Subcutaneous abdominal adipose tissue (tissue), 5 donors: ENCODE data around the gene CHCHD6.

ENCODE experiments used
- H3K27ac ChIP-seq: one replicate; pipeline ENCODE4 v1.7.0; 2013; ENCODE audit warnings: low read depth, mild to moderate bottlenecking, inconsistent platforms, low read length, moderate library complexity
- H3K27me3 ChIP-seq, 5 donors: one replicate each; pipeline ENCODE4 v1.7.0; 2013; ENCODE audit warnings: low read length in 5 of 5, inconsistent platforms in 1 of 5; ENCODE audit not compliant: control insufficient read depth in 5 of 5, insufficient read depth in 4 of 5
- H3K36me3 ChIP-seq, 5 donors: one replicate each; pipeline ENCODE4 v1.7.0; 2013; ENCODE audit warnings: low read length in 5 of 5; ENCODE audit not compliant: control insufficient read depth in 5 of 5, insufficient read depth in 5 of 5
- H3K4me1 ChIP-seq, 5 donors: one replicate each; pipeline ENCODE4 v1.7.0; 2013; ENCODE audit warnings: low read length in 5 of 5, mild to moderate bottlenecking in 3 of 5, moderate library complexity in 1 of 5; ENCODE audit not compliant: control insufficient read depth in 5 of 5, insufficient read depth in 5 of 5
- H3K4me3 ChIP-seq, 5 donors: one replicate each; pipeline ENCODE4 v1.7.0; 2013; ENCODE audit warnings: low read length in 5 of 5, low read depth in 1 of 5
- H3K9ac ChIP-seq, 5 donors: one replicate each; pipeline ENCODE4 v1.7.0; 2013; ENCODE audit warnings: low read length in 5 of 5, mild to moderate bottlenecking in 4 of 5, moderate library complexity in 3 of 5
- H3K9me3 ChIP-seq, 5 donors: one replicate each; pipeline ENCODE4 v1.7.0; 2013; ENCODE audit warnings: low read length in 5 of 5; ENCODE audit not compliant: control insufficient read depth in 5 of 5
- donor health status: healthy.
- donor health status: healthy.
- donor health status: healthy.
- donor health status: healthy.
- donor health status: healthy.

Gene CHCHD6

DNA sequence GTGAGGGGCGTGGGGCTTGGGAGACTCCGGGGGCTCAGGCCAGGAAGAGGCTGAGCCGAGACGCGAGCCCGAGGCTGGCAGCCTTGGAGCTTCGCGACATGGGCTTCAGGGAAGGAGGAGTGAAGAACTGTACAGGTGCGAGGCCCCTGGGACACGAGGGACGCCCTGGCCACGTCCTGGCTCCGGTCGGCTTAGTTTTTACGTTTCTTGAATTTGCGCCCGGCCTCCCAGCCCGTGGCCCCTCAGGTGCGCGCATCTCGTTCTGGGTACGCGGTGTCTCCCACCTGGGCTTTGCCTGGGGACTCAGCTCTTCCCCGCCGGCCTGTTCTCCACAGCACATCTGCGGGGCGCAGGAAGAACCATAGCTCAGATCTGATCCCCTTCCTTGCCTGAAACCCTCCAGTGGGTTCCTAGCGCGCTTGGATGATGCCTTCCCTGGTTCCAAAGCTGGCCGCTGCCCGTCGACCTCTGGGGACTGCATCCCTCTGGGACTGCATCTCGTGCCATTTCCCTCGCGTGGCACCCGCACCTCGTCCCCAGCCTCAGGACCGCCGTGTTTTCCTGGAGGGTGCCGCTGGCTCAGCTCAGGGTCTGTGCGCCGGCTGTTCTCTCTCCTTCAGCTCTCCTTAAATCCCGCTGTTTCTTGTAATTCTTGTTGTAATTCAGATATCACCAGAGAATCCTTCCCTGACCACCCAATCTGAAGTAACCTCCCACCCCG is 614 bp downstream of the CHCHD6 start:
- no peak overlapping the region for H3K27ac ChIP-seq
- peak overlapping the region; percentile 56 to 92 (median 74) for H3K9ac ChIP-seq

DNA sequence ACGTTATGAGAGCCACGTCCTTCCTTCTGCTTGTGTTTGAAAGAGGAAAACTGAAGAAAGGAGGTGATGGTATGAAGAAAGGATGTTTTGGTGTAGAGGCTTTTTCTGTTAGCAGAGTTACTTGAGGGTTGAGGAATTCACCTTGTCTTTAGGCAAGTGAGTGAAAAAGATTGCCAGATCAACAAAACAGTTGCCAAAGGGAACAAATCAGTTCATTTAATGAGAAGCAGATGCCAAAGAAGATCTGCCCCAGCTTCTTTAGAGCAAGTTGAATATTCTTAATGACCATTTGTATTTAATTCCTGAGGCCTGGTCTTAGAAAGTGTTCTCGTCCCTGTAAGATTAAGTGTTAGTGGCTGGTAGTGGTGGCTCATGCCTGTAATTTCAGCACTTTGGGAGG is 2.6 kb downstream of the CHCHD6 start:
- H3K36me3 ChIP-seq = no peaks in the 10 kb centered on the region
- no peak overlapping the region for H3K9ac ChIP-seq
- no peak overlapping the region for H3K4me3 ChIP-seq
- H3K9me3 ChIP-seq = no peaks in the 10 kb centered on the region
- H3K4me1 ChIP-seq = peaks cover 2 to 19% (median 17%) of the 10 kb centered on the region in 5 donors
- H3K27me3 ChIP-seq = no peaks in the 10 kb centered on the region
- H3K27ac ChIP-seq = no peak overlapping the region

More for the DNA sequence above, 614 bp downstream of the CHCHD6 start:
- Histone ChIP-seq H3K4me3 (peak overlapping the region; percentile 62 to 87 (median 84)), H3K9me3 (no peaks in the 10 kb centered on the region), H3K27me3 (peaks cover 0 to 6% (median 0%) of the 10 kb centered on the region in 5 donors), H3K4me1 (peaks cover 2 to 19% (median 17%) of the 10 kb centered on the region in 5 donors), H3K36me3 (no peaks in the 10 kb centered on the region)

DNA sequence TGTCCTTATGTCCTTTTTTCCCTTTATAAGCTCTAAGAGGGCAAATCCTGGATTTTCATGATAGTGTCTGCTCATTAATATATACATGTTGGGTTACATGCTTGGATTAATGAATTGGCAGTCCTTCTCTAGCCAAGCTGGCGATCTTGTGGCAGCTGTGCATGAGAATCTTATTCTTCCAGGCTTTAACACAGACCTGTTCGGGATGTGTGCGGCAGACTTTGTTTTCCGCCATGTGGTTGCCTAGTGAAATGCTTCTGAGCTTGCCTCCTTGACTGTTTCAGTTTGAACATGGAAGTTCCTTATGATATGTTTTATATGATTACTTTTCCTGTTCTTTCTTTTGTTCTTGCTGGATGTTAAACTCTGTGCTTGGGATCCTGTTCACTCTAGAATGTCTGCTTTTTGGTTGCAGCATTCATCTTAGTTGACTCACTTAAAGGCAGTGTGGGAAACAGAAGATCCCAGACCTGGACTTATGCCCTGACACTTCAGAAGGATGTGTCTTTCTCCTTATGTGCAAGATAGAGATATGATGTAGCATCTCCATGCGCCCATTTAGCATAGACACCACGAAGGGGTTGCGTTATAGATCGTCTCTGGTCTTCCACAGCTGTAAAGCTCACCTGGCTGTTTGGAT is 7.2 kb downstream of the CHCHD6 start:
- Histone ChIP-seq H3K27me3 (no peaks in the 10 kb centered on the region), H3K9ac (no peak overlapping the region), H3K27ac (no peak overlapping the region), H3K9me3 (no peaks in the 10 kb centered on the region), H3K4me3 (no peak overlapping the region), H3K36me3 (no peaks in the 10 kb centered on the region), H3K4me1 (no peaks in the 10 kb centered on the region)

- Histone ChIP-seq H3K9ac (no peak overlapping the region), H3K9me3 (no peaks in the 10 kb centered on the region), H3K36me3 (no peaks in the 10 kb centered on the region), H3K27ac (no peak overlapping the region), H3K4me3 (no peak overlapping the region), H3K4me1 (no peaks in the 10 kb centered on the region), H3K27me3 (no peaks in the 10 kb centered on the region)
Observed at GRCh38 chr3:126713199-126713598, 9.2 kb downstream of the CHCHD6 start.

- no peak overlapping the region for H3K9ac ChIP-seq
- no peak overlapping the region for H3K27ac ChIP-seq
- H3K27me3 ChIP-seq = no peaks in the 10 kb centered on the region
- no peak overlapping the region for H3K4me3 ChIP-seq
- H3K36me3 ChIP-seq = no peaks in the 10 kb centered on the region
- H3K4me1 ChIP-seq = no peaks in the 10 kb centered on the region
- H3K9me3 ChIP-seq = no peaks in the 10 kb centered on the region
Observed at GRCh38 chr3:126714276-126714900, 10.3 kb downstream of the CHCHD6 start.

DNA sequence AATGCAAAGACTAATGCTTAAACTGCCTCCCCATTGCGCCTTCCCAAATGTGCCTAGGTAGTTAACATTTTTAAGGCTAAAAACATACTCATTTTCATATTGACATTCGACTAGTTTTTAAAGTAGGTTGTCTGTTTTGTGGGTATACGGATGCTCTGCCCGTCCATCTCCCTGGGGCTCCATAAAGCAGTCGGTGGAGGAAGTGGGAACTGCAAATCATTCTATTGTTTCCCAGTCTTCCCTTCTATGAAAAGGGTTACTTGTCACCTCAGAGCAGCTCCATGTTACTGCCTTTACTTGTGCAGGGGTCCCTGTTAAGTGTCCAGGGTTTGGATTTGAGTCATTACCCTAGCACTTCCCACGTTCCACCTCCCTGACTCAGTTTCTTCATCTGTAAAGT is 10.9 kb downstream of the CHCHD6 start:
- H3K36me3 ChIP-seq = no peaks in the 10 kb centered on the region
- H3K4me1 ChIP-seq = no peaks in the 10 kb centered on the region
- H3K4me3 ChIP-seq = no peak overlapping the region
- H3K9ac ChIP-seq = no peak overlapping the region
- no peaks in the 10 kb centered on the region for H3K9me3 ChIP-seq
- no peak overlapping the region for H3K27ac ChIP-seq
- no peaks in the 10 kb centered on the region for H3K27me3 ChIP-seq

DNA sequence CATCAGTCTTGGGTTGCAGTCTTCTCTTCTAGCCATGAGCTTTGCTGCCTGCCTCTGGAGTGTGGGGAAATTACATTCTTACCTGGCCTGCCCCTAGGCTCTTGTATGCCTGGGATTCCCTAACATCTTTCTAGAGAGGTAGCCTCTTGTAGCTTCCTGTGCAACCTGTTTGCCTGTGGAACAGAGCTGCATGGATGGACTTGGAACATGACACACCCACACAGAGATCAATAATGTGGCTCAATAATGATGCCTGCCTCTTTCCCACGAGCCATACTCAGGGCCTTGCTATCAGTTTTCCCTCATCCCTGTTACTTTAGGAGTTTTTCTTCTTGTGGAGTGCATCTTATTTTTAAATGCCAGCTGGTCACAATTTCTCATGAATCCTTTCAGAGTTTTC is 11.4 kb downstream of the CHCHD6 start:
- H3K9ac ChIP-seq = no peak overlapping the region
- H3K4me3 ChIP-seq = no peak overlapping the region
- H3K9me3 ChIP-seq = no peaks in the 10 kb centered on the region
- H3K36me3 ChIP-seq = no peaks in the 10 kb centered on the region
- no peaks in the 10 kb centered on the region for H3K27me3 ChIP-seq
- H3K27ac ChIP-seq = no peak overlapping the region
- H3K4me1 ChIP-seq = no peaks in the 10 kb centered on the region

- Histone ChIP-seq H3K27ac (no peak overlapping the region), H3K9me3 (no peaks in the 10 kb centered on the region), H3K4me3 (no peak overlapping the region), H3K27me3 (no peaks in the 10 kb centered on the region), H3K36me3 (no peaks in the 10 kb centered on the region), H3K9ac (no peak overlapping the region), H3K4me1 (no peaks in the 10 kb centered on the region)
Observed at GRCh38 chr3:126716057-126716456, 12.0 kb downstream of the CHCHD6 start.

GRCh38 chr3:126718561-126719445 is 14.8 kb downstream of the CHCHD6 start:
- no peak overlapping the region for H3K27ac ChIP-seq
- H3K36me3 ChIP-seq = no peaks in the 10 kb centered on the region
- H3K9ac ChIP-seq = no peak overlapping the region
- H3K27me3 ChIP-seq = no peaks in the 10 kb centered on the region
- H3K4me1 ChIP-seq = no peaks in the 10 kb centered on the region
- no peak overlapping the region for H3K4me3 ChIP-seq
- H3K9me3 ChIP-seq = no peaks in the 10 kb centered on the region
